ENCODE measurements around the gene CD28.
"Not testable (repeated sequence)": the region's sequence is repeated elsewhere in the genome, so short reads cannot be mapped to it uniquely, and the experiment has no call there.

Gene CD28

GRCh38 chr2:203698410-203698809, 8.0 kb upstream of the CD28 start:
- not testable (repeated sequence) for H3K18ac ChIP-seq (ENCODE audit: low read length); H4K12ac ChIP-seq (ENCODE audit: low read depth, low read length); H3K23ac ChIP-seq (ENCODE audit: low read length); H2AK5ac ChIP-seq (ENCODE audit: low read length); H2BK5ac ChIP-seq (ENCODE audit: low read depth, low read length, poor library complexity); H3K14ac ChIP-seq (ENCODE audit: low read length); H2BK120ac ChIP-seq (ENCODE audit: insufficient read depth, low read length, poor library complexity); H3K4me3 ChIP-seq (ENCODE audit: low read depth, low read length); H3K9me3 ChIP-seq (ENCODE audit: insufficient read depth, low read depth, low read length); DNase-seq; H3K79me1 ChIP-seq (ENCODE audit: low read length); H3K4me2 ChIP-seq (ENCODE audit: low read length); H4K8ac ChIP-seq (ENCODE audit: low read depth, low read length); H3K27ac ChIP-seq (ENCODE audit: low read depth, low read length); H3K27me3 ChIP-seq (ENCODE audit: insufficient read depth, low read length); H4K91ac ChIP-seq (ENCODE audit: low read depth, low read length); H3K36me3 ChIP-seq (ENCODE audit: control insufficient read depth in 1 of 2, insufficient read depth in 2 of 2, low read length in 2 of 2); H3K79me2 ChIP-seq (ENCODE audit: control insufficient read depth, insufficient read depth, low read length, poor library complexity); H3K4ac ChIP-seq (ENCODE audit: low read depth, low read length); H2AFZ ChIP-seq (ENCODE audit: insufficient read depth, low read length, poor library complexity); H3K9ac ChIP-seq (ENCODE audit: low read length); H2BK12ac ChIP-seq (ENCODE audit: low read length); H3K4me1 ChIP-seq (ENCODE audit: control insufficient read depth in 1 of 2, insufficient read depth in 2 of 2, low read length in 2 of 2)
- WGBS (ENCODE audit: extremely low coverage, insufficient coverage, insufficient read length): no CpG with 5 or more reads among the region's 5 CpGs

- DNase-seq: no peak
- Histone ChIP-seq H3K4me2 (ENCODE audit: low read length) (no peak overlapping the region), H2AFZ (ENCODE audit: insufficient read depth, low read length, poor library complexity) (no peak overlapping the region), H4K8ac (ENCODE audit: low read depth, low read length) (no peak overlapping the region), H3K36me3 (ENCODE audit: control insufficient read depth in 1 of 2, insufficient read depth in 2 of 2, low read length in 2 of 2) (no peaks in the 10 kb centered on the region), H3K79me1 (ENCODE audit: low read length) (no peaks in the 10 kb centered on the region), H3K9ac (ENCODE audit: low read length) (no peak overlapping the region), H3K23ac (ENCODE audit: low read length) (no peak overlapping the region), H2BK120ac (ENCODE audit: insufficient read depth, low read length, poor library complexity) (no peak overlapping the region), H3K79me2 (ENCODE audit: control insufficient read depth, insufficient read depth, low read length, poor library complexity) (no peaks in the 10 kb centered on the region), H3K14ac (ENCODE audit: low read length) (no peak overlapping the region), H4K91ac (ENCODE audit: low read depth, low read length) (no peak overlapping the region), H3K27ac (ENCODE audit: low read depth, low read length) (no peak overlapping the region), H2AK5ac (ENCODE audit: low read length) (no peak overlapping the region), H4K12ac (ENCODE audit: low read depth, low read length) (no peak overlapping the region), H3K4me3 (ENCODE audit: low read depth, low read length) (no peak overlapping the region), H3K9me3 (ENCODE audit: insufficient read depth, low read depth, low read length) (no peaks in the 10 kb centered on the region), H3K18ac (ENCODE audit: low read length) (no peak overlapping the region), H3K27me3 (ENCODE audit: insufficient read depth, low read length) (no peaks in the 10 kb centered on the region), H3K4me1 (ENCODE audit: control insufficient read depth in 1 of 2, insufficient read depth in 2 of 2, low read length in 2 of 2) (no peaks in the 10 kb centered on the region), H2BK5ac (ENCODE audit: low read depth, low read length, poor library complexity) (no peak overlapping the region), H2BK12ac (ENCODE audit: low read length) (no peak overlapping the region), H3K4ac (ENCODE audit: low read depth, low read length) (no peak overlapping the region)
- WGBS (ENCODE audit: extremely low coverage, insufficient coverage, insufficient read length): no CpG with 5 or more reads among the region's 1 CpG
Observed at GRCh38 chr2:203704430-203704829, 2.0 kb upstream of the CD28 start.

DNA sequence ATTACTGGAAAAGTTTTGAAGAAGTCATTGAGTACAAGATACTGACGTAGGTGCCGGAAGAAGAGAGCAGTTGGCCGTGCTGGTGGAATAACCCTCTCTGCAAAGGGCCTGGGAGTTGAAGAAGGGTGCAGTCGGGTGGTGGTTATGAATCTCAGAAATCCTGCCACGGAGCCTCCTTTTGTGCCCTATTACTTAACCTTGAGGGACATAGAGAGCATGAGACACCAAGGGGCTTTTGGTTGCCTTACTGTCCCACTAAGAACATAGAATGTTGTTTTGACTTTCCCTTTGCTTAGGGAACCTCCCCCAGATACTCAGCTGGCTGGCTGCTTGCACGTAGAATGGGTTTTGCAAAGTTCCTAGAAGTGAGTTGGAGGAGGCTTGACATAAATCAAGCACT, 1.3 kb upstream of the CD28 start:
- Histone ChIP-seq H3K9me3 (ENCODE audit: insufficient read depth, low read depth, low read length) (no peaks in the 10 kb centered on the region), H3K4me1 (ENCODE audit: control insufficient read depth in 1 of 2, insufficient read depth in 2 of 2, low read length in 2 of 2) (no peaks in the 10 kb centered on the region), H2BK12ac (ENCODE audit: low read length) (no peak overlapping the region), H2BK5ac (ENCODE audit: low read depth, low read length, poor library complexity) (no peak overlapping the region), H4K12ac (ENCODE audit: low read depth, low read length) (no peak overlapping the region), H3K9ac (ENCODE audit: low read length) (no peak overlapping the region), H2AK5ac (ENCODE audit: low read length) (no peak overlapping the region), H2BK120ac (ENCODE audit: insufficient read depth, low read length, poor library complexity) (no peak overlapping the region), H3K14ac (ENCODE audit: low read length) (no peak overlapping the region), H3K4me3 (ENCODE audit: low read depth, low read length) (no peak overlapping the region), H3K18ac (ENCODE audit: low read length) (no peak overlapping the region), H3K27me3 (ENCODE audit: insufficient read depth, low read length) (no peaks in the 10 kb centered on the region), H3K4me2 (ENCODE audit: low read length) (no peak overlapping the region), H3K23ac (ENCODE audit: low read length) (no peak overlapping the region), H4K8ac (ENCODE audit: low read depth, low read length) (no peak overlapping the region), H3K4ac (ENCODE audit: low read depth, low read length) (no peak overlapping the region), H2AFZ (ENCODE audit: insufficient read depth, low read length, poor library complexity) (no peak overlapping the region), H3K36me3 (ENCODE audit: control insufficient read depth in 1 of 2, insufficient read depth in 2 of 2, low read length in 2 of 2) (no peaks in the 10 kb centered on the region), H4K91ac (ENCODE audit: low read depth, low read length) (no peak overlapping the region), H3K79me1 (ENCODE audit: low read length) (no peaks in the 10 kb centered on the region), H3K79me2 (ENCODE audit: control insufficient read depth, insufficient read depth, low read length, poor library complexity) (no peaks in the 10 kb centered on the region), H3K27ac (ENCODE audit: low read depth, low read length) (no peak overlapping the region)
- no CpG with 5 or more reads among the region's 6 CpGs for WGBS (ENCODE audit: extremely low coverage, insufficient coverage, insufficient read length)
- no peak for DNase-seq

GRCh38 chr2:203707530-203707929, 1.1 kb downstream of the CD28 start:
- no peaks in the 10 kb centered on the region for H3K9me3 ChIP-seq (ENCODE audit: insufficient read depth, low read depth, low read length)
- DNase-seq: no peak
- H3K36me3 ChIP-seq (ENCODE audit: control insufficient read depth in 1 of 2, insufficient read depth in 2 of 2, low read length in 2 of 2): no peaks in the 10 kb centered on the region
- H3K79me1 ChIP-seq (ENCODE audit: low read length): no peaks in the 10 kb centered on the region
- no peak overlapping the region for H4K8ac ChIP-seq (ENCODE audit: low read depth, low read length)
- no peak overlapping the region for H2AK5ac ChIP-seq (ENCODE audit: low read length)
- no peak overlapping the region for H3K4me3 ChIP-seq (ENCODE audit: low read depth, low read length)
- WGBS (ENCODE audit: extremely low coverage, insufficient coverage, insufficient read length): no CpG with 5 or more reads among the region's 5 CpGs
- H2BK5ac ChIP-seq (ENCODE audit: low read depth, low read length, poor library complexity): no peak overlapping the region
- no peak overlapping the region for H3K27ac ChIP-seq (ENCODE audit: low read depth, low read length)
- no peak overlapping the region for H3K4me2 ChIP-seq (ENCODE audit: low read length)
- H3K27me3 ChIP-seq (ENCODE audit: insufficient read depth, low read length): no peaks in the 10 kb centered on the region
- H3K14ac ChIP-seq (ENCODE audit: low read length): no peak overlapping the region
- no peaks in the 10 kb centered on the region for H3K4me1 ChIP-seq (ENCODE audit: control insufficient read depth in 1 of 2, insufficient read depth in 2 of 2, low read length in 2 of 2)
- no peaks in the 10 kb centered on the region for H3K79me2 ChIP-seq (ENCODE audit: control insufficient read depth, insufficient read depth, low read length, poor library complexity)
- H2BK12ac ChIP-seq (ENCODE audit: low read length): no peak overlapping the region
- H4K91ac ChIP-seq (ENCODE audit: low read depth, low read length): no peak overlapping the region
- no peak overlapping the region for H2BK120ac ChIP-seq (ENCODE audit: insufficient read depth, low read length, poor library complexity)
- H3K9ac ChIP-seq (ENCODE audit: low read length): no peak overlapping the region
- no peak overlapping the region for H2AFZ ChIP-seq (ENCODE audit: insufficient read depth, low read length, poor library complexity)
- no peak overlapping the region for H3K4ac ChIP-seq (ENCODE audit: low read depth, low read length)
- H4K12ac ChIP-seq (ENCODE audit: low read depth, low read length): no peak overlapping the region
- no peak overlapping the region for H3K18ac ChIP-seq (ENCODE audit: low read length)
- no peak overlapping the region for H3K23ac ChIP-seq (ENCODE audit: low read length)

All from trophoblast cell (in vitro differentiated cells and primary cell).